Neural progenitor cell (in vitro differentiated cells): ENCODE results near the gene ANO1.

ENCODE experiments used
- CTCF ChIP-seq: fragments of 200-600 bp; sonication (generic); IDR thresholded peaks from 2 replicates; pipeline ENCODE4 v1.5.1; 2017; ENCODE audit warnings: antibody characterized with exemption, mild to moderate bottlenecking
- EZH2phosphoT487 ChIP-seq: fragments of 200-600 bp; sonication (generic); IDR thresholded peaks from 2 replicates; pipeline ENCODE4 v1.6.1; 2017; ENCODE audit warnings: antibody characterized with exemption

- TF ChIP-seq CTCF (no peak), EZH2phosphoT487 (no peak)
Observed at GRCh38 chr11:70194792-70195791, 117.0 kb downstream of the ANO1 start.
